CD4-positive, alpha-beta T cell treated with Interleukin-17A for 1 hour (primary cell): ENCODE measurements around the gene C1orf116.

Source experiments
- DNase-seq: peaks from one replicate; pipeline ENCODE4 v3.0.0-alpha.2; 2020

C1orf116 gene

GRCh38 chr1:207032528-207033017 lies at the start of gene C1orf116:
C1orf116 (minus strand) TSS chr1:207032756; CDS start chr1:207027598, 5,158 bp downstream.
- DNase-seq, result no peak

GRCh38 chr1:207081806-207082205 lies 49.2 kb upstream of the C1orf116 start:
- no peak for DNase-seq

- no peak for DNase-seq
Measured at GRCh38 chr1:207081088-207081487, 48.5 kb upstream of the C1orf116 start.

GRCh38 chr1:207079706-207080241 lies 47.2 kb upstream of the C1orf116 start:
- no peak for DNase-seq

GRCh38 chr1:207078578-207079132 lies 46.1 kb upstream of the C1orf116 start:
- DNase-seq, result no peak

- peak; percentile 84 for DNase-seq
Measured at GRCh38 chr1:207077470-207078377, 45.2 kb upstream of the C1orf116 start.

- DNase-seq, result no peak
Measured at GRCh38 chr1:207077012-207077411, 44.5 kb upstream of the C1orf116 start.

GRCh38 chr1:207076181-207076955 lies 43.8 kb upstream of the C1orf116 start:
- DNase-seq, result no peak

- no peak for DNase-seq
Measured at GRCh38 chr1:207073906-207074820, 41.6 kb upstream of the C1orf116 start.

- no peak for DNase-seq
Measured at GRCh38 chr1:207072233-207072632, 39.7 kb upstream of the C1orf116 start.

GRCh38 chr1:207071426-207071825 lies 38.9 kb upstream of the C1orf116 start:
- DNase-seq, result no peak

GRCh38 chr1:207070811-207071210 lies 38.3 kb upstream of the C1orf116 start:
- peak; percentile 12 for DNase-seq

- no peak for DNase-seq
Measured at GRCh38 chr1:207069858-207070506, 37.4 kb upstream of the C1orf116 start.

- DNase-seq, result no peak
Measured at GRCh38 chr1:207069061-207069460, 36.5 kb upstream of the C1orf116 start.

- no peak for DNase-seq
Measured at GRCh38 chr1:207067665-207068064, 35.1 kb upstream of the C1orf116 start.

GRCh38 chr1:207067185-207067584 lies 34.6 kb upstream of the C1orf116 start:
- no peak for DNase-seq

GRCh38 chr1:207064561-207064960 lies 32.0 kb upstream of the C1orf116 start:
- DNase-seq, result no peak

GRCh38 chr1:207063014-207063413 lies 30.5 kb upstream of the C1orf116 start:
- no peak for DNase-seq

GRCh38 chr1:207062058-207062457 lies 29.5 kb upstream of the C1orf116 start:
- DNase-seq, result no peak

- DNase-seq, result no peak
Measured at GRCh38 chr1:207060596-207060995, 28.0 kb upstream of the C1orf116 start.

- DNase-seq, result no peak
Measured at GRCh38 chr1:207059881-207060280, 27.3 kb upstream of the C1orf116 start.
